ENCODE results near the gene ME3.

- TF ChIP-seq TAF1 (IDR thresholded peaks at IDR 0.05; ENCODE audit: borderline replicate concordance, insufficient read depth, low read length) (peak; percentile 63; the same call in 1 of the 2 replicates), SIN3A (IDR thresholded peaks at IDR 0.05; ENCODE audit: borderline replicate concordance, insufficient read depth, low read length) (peak; percentile 66; the same call in 1 of the 2 replicates), POLR2AphosphoS5 (IDR thresholded peaks at IDR 0.05; ENCODE audit: low read depth, low read length) (no peak; the same call in 1 of the 2 replicates)
These were observed 148.4 kb downstream of the ME3 start for GRCh38 chr11:86523738-86524619.

All from PFSK-1 (cell line).